ENCODE measurements around the gene WWTR1.

DNA sequence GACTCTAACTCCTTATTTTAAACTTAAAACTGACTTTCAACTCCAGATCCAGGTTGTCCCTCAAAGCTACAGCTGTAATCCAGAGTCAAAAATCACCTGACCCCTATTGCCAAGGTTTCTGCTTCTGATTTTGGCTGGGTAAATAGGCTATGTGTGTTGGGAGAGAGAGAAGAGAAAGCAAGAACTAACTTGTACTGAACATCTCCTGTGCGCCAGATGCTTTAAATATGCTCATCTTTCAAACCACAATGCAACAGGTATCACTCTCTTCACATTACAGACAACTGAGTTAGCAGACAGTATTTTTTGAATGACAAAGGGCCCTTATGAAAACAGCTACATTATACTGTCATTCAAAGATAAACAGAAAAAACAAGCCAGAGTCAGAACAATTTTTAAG is 7.0 kb downstream of the WWTR1 start:
- TF ChIP-seq, protein P1, sequence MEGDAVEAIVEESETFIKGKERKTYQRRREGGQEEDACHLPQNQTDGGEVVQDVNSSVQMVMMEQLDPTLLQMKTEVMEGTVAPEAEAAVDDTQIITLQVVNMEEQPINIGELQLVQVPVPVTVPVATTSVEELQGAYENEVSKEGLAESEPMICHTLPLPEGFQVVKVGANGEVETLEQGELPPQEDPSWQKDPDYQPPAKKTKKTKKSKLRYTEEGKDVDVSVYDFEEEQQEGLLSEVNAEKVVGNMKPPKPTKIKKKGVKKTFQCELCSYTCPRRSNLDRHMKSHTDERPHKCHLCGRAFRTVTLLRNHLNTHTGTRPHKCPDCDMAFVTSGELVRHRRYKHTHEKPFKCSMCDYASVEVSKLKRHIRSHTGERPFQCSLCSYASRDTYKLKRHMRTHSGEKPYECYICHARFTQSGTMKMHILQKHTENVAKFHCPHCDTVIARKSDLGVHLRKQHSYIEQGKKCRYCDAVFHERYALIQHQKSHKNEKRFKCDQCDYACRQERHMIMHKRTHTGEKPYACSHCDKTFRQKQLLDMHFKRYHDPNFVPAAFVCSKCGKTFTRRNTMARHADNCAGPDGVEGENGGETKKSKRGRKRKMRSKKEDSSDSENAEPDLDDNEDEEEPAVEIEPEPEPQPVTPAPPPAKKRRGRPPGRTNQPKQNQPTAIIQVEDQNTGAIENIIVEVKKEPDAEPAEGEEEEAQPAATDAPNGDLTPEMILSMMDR (IDR thresholded peaks at IDR 0.05; ENCODE audit: low read depth, low read length, missing input control) = no peak
- TF ChIP-seq SP1 (IDR thresholded peaks at IDR 0.05) (no peak), YY1 (IDR thresholded peaks at IDR 0.05) (no peak), JUND (IDR thresholded peaks at IDR 0.05) (no peak), HNF4G (IDR thresholded peaks at IDR 0.05) (no peak), EGR1 (IDR thresholded peaks at IDR 0.05; ENCODE audit: low read depth in 2 of 2) (no peak), FOXA1 (IDR thresholded peaks at IDR 0.05) (no peak)
- TF ChIP-seq, protein P2, sequence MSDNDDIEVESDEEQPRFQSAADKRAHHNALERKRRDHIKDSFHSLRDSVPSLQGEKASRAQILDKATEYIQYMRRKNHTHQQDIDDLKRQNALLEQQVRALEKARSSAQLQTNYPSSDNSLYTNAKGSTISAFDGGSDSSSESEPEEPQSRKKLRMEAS (IDR thresholded peaks at IDR 0.05) = no peak

Measured in liver (tissue), 3 donors.